Mesothelial cell of epicardium (in vitro differentiated cells): ENCODE measurements around the gene ERF. TPM values are rescaled to one million over a fixed set of nuclear protein-coding genes. Genes with fewer than 3 reads are reported as not detected.
A peak's percentile ranks its signal among the peaks of the same experiment; 100 is the strongest.

ENCODE experiments used
- DNase-seq, 2 experiments: peaks; one replicate each; pipeline ENCODE4 v3.0.0; 2021; ENCODE audit warnings: low spot score in 2 of 2; ENCODE audit not compliant: unreplicated experiment in 2 of 2
- H3K27ac Mint-ChIP-seq: 2 replicates; pipeline ENCODE4 v1.8.0; 2021; ENCODE audit warnings: mixed read lengths
- H3K27me3 Mint-ChIP-seq: 2 replicates; pipeline ENCODE4 v1.8.0; 2021; ENCODE audit warnings: low read depth, mixed read lengths
- H3K36me3 Mint-ChIP-seq: 2 replicates; pipeline ENCODE4 v1.8.0; 2021; ENCODE audit warnings: mixed read lengths
- H3K4me1 Mint-ChIP-seq: 2 replicates; pipeline ENCODE4 v1.8.0; 2021; ENCODE audit warnings: mixed read lengths
- H3K4me3 Mint-ChIP-seq: 2 replicates; pipeline ENCODE4 v1.8.0; 2021; ENCODE audit warnings: mild to moderate bottlenecking, moderate library complexity, mixed read lengths
- H3K9me3 Mint-ChIP-seq: 2 replicates; pipeline ENCODE4 v1.8.0; 2021; ENCODE audit warnings: mixed read lengths
- total RNA-seq: library from RNA; stranded (reverse); gene quantifications from 3 replicates; pipeline ENCODE4 v1.2.1, GENCODE V29; 2021
- TF ChIP-seq, protein P1 (sequence below): fragments of 200-600 bp; sonication (generic); IDR thresholded peaks from one replicate; pipeline ENCODE4 v1.5.0; 2021; ENCODE audit warnings: antibody characterized with exemption; ENCODE audit not compliant: unreplicated experiment

The ERF gene
- total RNA-seq, 1 donor from 2014 or later: 92.1 TPM

DNA sequence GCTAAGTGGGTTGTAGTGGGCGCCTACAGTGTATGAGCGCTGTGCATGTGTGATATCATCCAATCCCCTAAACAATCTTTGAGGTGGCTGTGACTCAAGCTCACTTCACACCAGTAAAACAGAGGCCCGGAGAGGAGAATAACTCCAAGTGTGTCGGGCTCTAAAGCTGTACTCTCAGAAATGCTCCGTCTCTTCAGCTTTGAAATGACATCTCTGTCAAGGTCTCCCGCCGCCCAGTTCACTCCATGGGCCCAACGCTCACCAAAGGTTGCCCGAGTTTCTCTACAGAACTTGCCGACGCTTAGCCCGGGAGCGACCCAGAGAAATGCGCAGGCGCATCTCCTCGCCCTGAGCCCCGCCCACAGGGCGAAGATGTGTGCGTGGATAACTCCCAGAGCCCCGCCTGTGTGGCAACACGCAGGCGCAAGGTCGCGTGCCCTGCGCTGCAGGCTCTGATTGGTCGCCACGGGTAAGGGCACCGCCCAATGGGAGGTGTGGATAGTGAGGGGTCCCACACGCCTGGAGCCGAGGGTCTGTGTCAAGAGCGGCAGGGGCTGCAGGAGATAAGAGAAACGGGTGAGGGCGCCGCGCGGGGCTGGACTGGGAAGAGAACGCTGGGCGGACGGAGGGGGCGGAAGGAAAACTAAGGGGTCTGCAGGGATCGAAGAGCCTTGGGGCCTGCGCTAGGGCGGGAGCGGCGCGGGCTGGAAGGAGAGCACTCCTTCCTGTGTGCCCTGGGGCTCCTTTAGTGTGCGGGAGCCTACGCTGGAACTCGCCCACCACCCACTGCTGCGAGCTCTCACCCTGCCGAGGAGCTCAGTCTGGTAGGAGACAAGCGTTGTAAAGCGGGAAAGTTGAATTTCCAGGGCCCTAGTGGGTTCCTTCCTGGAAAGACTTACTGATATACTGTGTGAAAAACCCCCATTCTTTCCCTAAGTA, 34.8 kb downstream of the ERF start, which contains the start of gene ZNF526:
ZNF526 (plus strand) TSS at position 501 of the 939 bp plus-strand sequence. CDS start 4,092 bp downstream, outside the sequence.
- peak; percentile 96 to 97 for DNase-seq
- Mint-ChIP-seq H3K27me3 (peaks cover 1% of the 10 kb centered on the region), H3K27ac (peak within 1 kb of the TSS; percentile 97), H3K36me3 (peaks cover 13% of the 10 kb centered on the region), H3K4me1 (peaks cover 35% of the 10 kb centered on the region), H3K4me3 (peak within 1 kb of the TSS; percentile 95), H3K9me3 (no peaks in the 10 kb centered on the region)
- TF ChIP-seq, protein P1, sequence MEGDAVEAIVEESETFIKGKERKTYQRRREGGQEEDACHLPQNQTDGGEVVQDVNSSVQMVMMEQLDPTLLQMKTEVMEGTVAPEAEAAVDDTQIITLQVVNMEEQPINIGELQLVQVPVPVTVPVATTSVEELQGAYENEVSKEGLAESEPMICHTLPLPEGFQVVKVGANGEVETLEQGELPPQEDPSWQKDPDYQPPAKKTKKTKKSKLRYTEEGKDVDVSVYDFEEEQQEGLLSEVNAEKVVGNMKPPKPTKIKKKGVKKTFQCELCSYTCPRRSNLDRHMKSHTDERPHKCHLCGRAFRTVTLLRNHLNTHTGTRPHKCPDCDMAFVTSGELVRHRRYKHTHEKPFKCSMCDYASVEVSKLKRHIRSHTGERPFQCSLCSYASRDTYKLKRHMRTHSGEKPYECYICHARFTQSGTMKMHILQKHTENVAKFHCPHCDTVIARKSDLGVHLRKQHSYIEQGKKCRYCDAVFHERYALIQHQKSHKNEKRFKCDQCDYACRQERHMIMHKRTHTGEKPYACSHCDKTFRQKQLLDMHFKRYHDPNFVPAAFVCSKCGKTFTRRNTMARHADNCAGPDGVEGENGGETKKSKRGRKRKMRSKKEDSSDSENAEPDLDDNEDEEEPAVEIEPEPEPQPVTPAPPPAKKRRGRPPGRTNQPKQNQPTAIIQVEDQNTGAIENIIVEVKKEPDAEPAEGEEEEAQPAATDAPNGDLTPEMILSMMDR: no peak

DNA sequence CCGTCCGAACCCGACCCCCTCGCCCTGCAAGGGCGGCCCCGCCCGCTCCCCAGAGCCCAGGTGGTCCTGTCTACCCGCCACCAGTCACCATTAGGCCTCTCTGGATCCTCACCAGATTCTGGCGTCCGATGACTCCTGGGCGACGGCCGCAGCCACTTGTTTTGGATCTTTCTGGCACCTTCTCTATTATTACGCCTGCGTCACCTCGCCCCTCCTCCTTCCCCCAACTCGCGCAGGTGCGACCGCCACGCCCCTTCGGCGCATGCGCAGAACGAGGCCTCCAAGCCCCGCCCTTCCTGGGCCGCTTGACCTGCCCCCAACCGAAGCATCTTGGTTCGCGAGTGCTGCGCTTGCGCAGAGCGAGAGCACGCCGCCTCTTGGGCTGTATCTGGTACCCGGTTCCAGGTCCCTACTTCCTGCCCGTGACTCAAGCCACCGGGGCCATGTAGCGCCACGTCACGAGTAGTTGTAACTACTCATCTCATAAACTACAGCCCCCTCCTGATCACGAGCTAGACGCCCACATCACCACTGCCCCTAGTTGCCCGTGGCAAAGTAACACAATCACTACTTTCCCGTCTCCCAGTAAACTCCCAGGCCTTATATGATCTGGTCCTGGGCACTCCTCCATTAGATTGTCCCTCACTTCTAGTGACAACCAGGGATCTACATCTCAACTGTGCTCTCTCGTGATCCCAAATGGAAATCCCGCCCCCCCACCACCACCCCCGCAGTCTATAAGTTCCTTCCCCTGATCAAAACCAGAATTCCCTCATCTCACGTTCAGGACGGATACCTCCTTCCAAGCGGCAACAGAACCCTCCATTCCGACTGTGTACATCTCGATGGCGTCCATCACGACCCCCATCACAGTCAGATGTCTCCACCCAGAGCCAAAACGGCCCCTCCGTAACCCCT, 37.1 kb downstream of the ERF start, which contains the start of gene DEDD2:
DEDD2 (minus strand) TSS at position 158 of the 918 bp plus-strand sequence. CDS start 670 bp downstream, outside the sequence.
- TF ChIP-seq, protein P1: no peak
- peaks cover 35% of the 10 kb centered on the region for H3K4me1 Mint-ChIP-seq
- H3K36me3 Mint-ChIP-seq: peaks cover 13% of the 10 kb centered on the region
- no peaks in the 10 kb centered on the region for H3K9me3 Mint-ChIP-seq
- peak within 1 kb of the TSS; percentile 95 for H3K4me3 Mint-ChIP-seq
- peak within 1 kb of the TSS; percentile 96 for H3K27ac Mint-ChIP-seq
- peaks cover 1% of the 10 kb centered on the region for H3K27me3 Mint-ChIP-seq
- peak; percentile 96 to 100 for DNase-seq

DNA sequence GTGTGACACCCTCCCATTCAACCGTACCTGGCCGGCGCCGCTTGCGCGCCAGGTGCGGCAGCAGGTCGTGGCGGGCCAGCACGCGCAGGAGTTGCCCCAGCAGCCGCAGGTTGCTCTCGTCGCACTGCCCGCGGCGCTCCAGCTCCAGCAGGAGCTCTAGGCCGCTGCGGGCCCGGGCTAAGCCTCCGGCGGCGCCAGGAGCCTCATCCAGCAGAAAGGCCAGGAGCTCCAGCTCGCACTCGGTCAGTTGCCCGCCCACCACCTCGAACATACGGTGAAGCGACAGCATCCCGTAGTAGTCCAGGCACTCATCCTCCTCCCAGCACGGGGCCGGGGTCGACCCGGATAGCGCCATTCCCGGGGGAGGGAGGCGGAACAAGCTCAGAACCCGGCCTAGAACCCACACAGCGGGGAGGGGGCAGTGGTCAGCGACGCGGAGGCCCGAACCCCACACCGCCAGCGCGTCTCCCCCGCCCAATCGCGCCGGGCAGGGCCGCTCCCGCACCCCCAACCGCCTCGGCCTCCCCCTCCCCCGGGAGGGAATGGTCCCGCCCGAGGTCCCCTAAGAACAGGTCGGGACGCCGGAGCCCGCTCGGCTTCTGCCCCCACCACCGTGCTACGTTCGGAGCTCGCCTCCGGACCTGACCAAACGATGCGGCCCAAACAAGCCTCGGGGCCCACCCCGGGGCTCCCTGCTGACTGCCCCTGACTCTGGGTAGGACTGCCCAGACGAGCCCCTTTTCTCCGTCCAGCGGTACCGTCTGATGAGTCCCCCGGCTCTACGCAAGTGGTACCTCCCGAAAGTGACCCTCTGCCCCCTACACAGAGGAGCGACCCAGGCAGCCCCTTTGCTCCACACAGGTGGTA, 38.0 kb downstream of the ERF start:
- Mint-ChIP-seq H3K4me1 (peaks cover 35% of the 10 kb centered on the region), H3K36me3 (peaks cover 11% of the 10 kb centered on the region), H3K27me3 (peaks cover 1% of the 10 kb centered on the region), H3K4me3 (peak overlapping the region; percentile 95), H3K9me3 (no peaks in the 10 kb centered on the region), H3K27ac (peak overlapping the region; percentile 96)
- TF ChIP-seq, protein P1: no peak
- peak in 1 of 2 experiments; percentile 63 for DNase-seq

DNA sequence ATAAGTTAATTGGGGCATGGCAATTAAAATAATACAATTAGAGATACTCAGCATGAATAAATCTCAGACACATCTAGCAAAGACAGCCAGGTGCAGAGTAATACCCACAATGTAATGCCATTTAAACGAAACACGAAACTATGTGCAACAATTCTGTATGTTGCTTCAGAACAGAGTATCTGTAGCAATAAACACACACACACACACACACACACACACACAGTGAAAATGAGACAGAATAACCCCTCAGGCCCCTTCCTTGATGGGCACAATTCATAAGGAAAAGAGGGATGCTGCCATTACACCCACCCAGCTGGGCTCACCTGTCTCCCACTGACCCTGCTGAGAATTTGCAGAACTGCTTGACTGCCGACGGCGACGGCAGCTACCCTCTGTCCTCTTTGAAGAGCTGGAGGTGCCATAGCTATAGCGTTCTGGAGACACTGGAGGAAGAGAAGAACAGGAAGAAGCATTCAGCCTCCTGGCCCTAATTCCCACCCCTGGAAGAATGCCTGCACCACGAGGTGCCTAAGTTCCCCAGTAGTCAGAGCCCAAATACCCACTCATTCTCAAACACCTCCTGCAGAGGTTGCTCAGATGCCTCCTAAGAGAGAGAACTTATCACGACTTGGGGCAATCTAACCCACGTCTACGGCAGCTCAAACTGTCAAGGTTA, 40.0 kb downstream of the ERF start:
- TF ChIP-seq, protein P1: no peak
- no peak overlapping the region for H3K27ac Mint-ChIP-seq
- H3K27me3 Mint-ChIP-seq: peaks cover 1% of the 10 kb centered on the region
- H3K9me3 Mint-ChIP-seq: no peaks in the 10 kb centered on the region
- peak overlapping the region; percentile 17 for H3K4me3 Mint-ChIP-seq
- peaks cover 24% of the 10 kb centered on the region for H3K4me1 Mint-ChIP-seq
- no peak for DNase-seq
- peaks cover 13% of the 10 kb centered on the region for H3K36me3 Mint-ChIP-seq
